ENCODE data around the gene ASCL1.

The ASCL1 gene

GRCh38 chr12:102951841-102952240 is 5.6 kb upstream of the ASCL1 start:
- DNase-seq (ENCODE audit: low read depth), result no peak

GRCh38 chr12:102953221-102953620 is 4.3 kb upstream of the ASCL1 start:
- no peak for DNase-seq (ENCODE audit: low read depth)

GRCh38 chr12:102954134-102954533 is 3.3 kb upstream of the ASCL1 start:
- no peak for DNase-seq (ENCODE audit: low read depth)

GRCh38 chr12:102955926-102956737 is 1.3 kb upstream of the ASCL1 start:
- no peak for DNase-seq (ENCODE audit: low read depth)

- no peak for DNase-seq (ENCODE audit: low read depth)
Observed at GRCh38 chr12:102956738-102957327, 641 bp upstream of the ASCL1 start.

- DNase-seq (ENCODE audit: low read depth), result peak; percentile 7
Observed at GRCh38 chr12:102958073-102958829, 777 bp downstream of the ASCL1 start.

GRCh38 chr12:102958830-102959176 is 1.3 kb downstream of the ASCL1 start:
- DNase-seq (ENCODE audit: low read depth), result no peak

- no peak for DNase-seq (ENCODE audit: low read depth)
Observed at GRCh38 chr12:102959391-102959790, 1.9 kb downstream of the ASCL1 start.

- DNase-seq (ENCODE audit: low read depth), result no peak
Observed at GRCh38 chr12:102960766-102961465, 3.4 kb downstream of the ASCL1 start.

GRCh38 chr12:102961466-102961855 is 4.0 kb downstream of the ASCL1 start:
- no peak for DNase-seq (ENCODE audit: low read depth)

- no peak for DNase-seq (ENCODE audit: low read depth)
Observed at GRCh38 chr12:102962532-102962931, 5.1 kb downstream of the ASCL1 start.

- DNase-seq (ENCODE audit: low read depth), result no peak
Observed at GRCh38 chr12:102962986-102963385, 5.5 kb downstream of the ASCL1 start.

- no peak for DNase-seq (ENCODE audit: low read depth)
Observed at GRCh38 chr12:102963796-102964195, 6.3 kb downstream of the ASCL1 start.

GRCh38 chr12:102964872-102965271 is 7.4 kb downstream of the ASCL1 start:
- DNase-seq (ENCODE audit: low read depth), result no peak

- DNase-seq (ENCODE audit: low read depth), result no peak
Observed at GRCh38 chr12:102965281-102966155, 8.0 kb downstream of the ASCL1 start.

- no peak for DNase-seq (ENCODE audit: low read depth)
Observed at GRCh38 chr12:102966200-102966863, 8.9 kb downstream of the ASCL1 start.

- DNase-seq (ENCODE audit: low read depth), result no peak
Observed at GRCh38 chr12:102970780-102971179, 13.3 kb downstream of the ASCL1 start.

- DNase-seq (ENCODE audit: low read depth), result no peak
Observed at GRCh38 chr12:102971227-102971626, 13.8 kb downstream of the ASCL1 start.

- no peak for DNase-seq (ENCODE audit: low read depth)
Observed at GRCh38 chr12:102973583-102973982, 16.1 kb downstream of the ASCL1 start.

GRCh38 chr12:102976609-102977280 is 19.3 kb downstream of the ASCL1 start:
- no peak for DNase-seq (ENCODE audit: low read depth)

All from fibroblast of gingiva (primary cell).